Measurements from ENCODE around the gene UBE3C. TPM values are rescaled to one million over a fixed set of nuclear protein-coding genes. Genes with fewer than 3 reads are reported as not detected.
A peak's percentile ranks its signal among the peaks of the same experiment; 100 is the strongest.

UBE3C gene
- total and polyA plus RNA-seq, 2 of the 13 experiments (the other 11 are each of a cell fraction or from before 2014, with no cell fraction given): 27.0 to 48.2 TPM

GRCh38 chr7:157089100-157089610, 49.6 kb upstream of the UBE3C start (continued):
- 0 out of 4 replicates have a peak, but pooled peaks of 1 of the 2 experiments have one; percentile 30 for TF ChIP-seq POLR2A (IDR thresholded peaks at IDR 0.05; ENCODE audit: insufficient read depth in 1 of 2, low read depth in 2 of 2, low read length in 2 of 2)
- TF ChIP-seq FOXC1 (CRISPR knock-in tag; IDR thresholded peaks at IDR 0.05; ENCODE audit: borderline replicate concordance): peak; percentile 31; the same call in 1 of the 2 replicates
- TF ChIP-seq SNAPC4 (CRISPR knock-in tag; IDR thresholded peaks at IDR 0.05): no peak
- TF ChIP-seq HMGXB3 (CRISPR knock-in tag; IDR thresholded peaks at IDR 0.05; ENCODE audit: borderline replicate concordance): no peak
- TF ChIP-seq ZNF589 (CRISPR knock-in tag; conservative IDR thresholded peaks at IDR 0.05): no peak
- no peak for TF ChIP-seq ZNF572 (CRISPR knock-in tag; IDR thresholded peaks at IDR 0.05)
- TF ChIP-seq BCLAF1 (IDR thresholded peaks at IDR 0.05): no peak
- TF ChIP-seq ZNF547 (CRISPR knock-in tag; IDR thresholded peaks at IDR 0.05): no peak
- no peak for TF ChIP-seq BRF2 (CRISPR knock-in tag; IDR thresholded peaks at IDR 0.05)
- no peak for TF ChIP-seq E2F5 (CRISPR knock-in tag; conservative IDR thresholded peaks at IDR 0.05)
- TF ChIP-seq ZNF331 (CRISPR knock-in tag; IDR thresholded peaks at IDR 0.05): 0 out of 2 replicates have a peak, but pooled peaks have one; percentile 31
- TF ChIP-seq YY1 (IDR thresholded peaks at IDR 0.05; ENCODE audit: insufficient read depth, insufficient replicate concordance, low read depth, low read length): no peak
- TF ChIP-seq RELA (CRISPR knock-in tag; IDR thresholded peaks at IDR 0.05): no peak
- no peak for TF ChIP-seq ZNF619 (CRISPR knock-in tag; IDR thresholded peaks at IDR 0.05)
- no peak for TF ChIP-seq ZNF44 (CRISPR knock-in tag; IDR thresholded peaks at IDR 0.05)

All from HepG2 (cell line).